Dendritic cell treated with granulocyte-macrophage colony-stimulating factor and Interleukin-4, amounts not matched to agents 40 ng/mL and 50 ng/mL, for 4 days (primary cell): ENCODE results near the gene SPATA31C2.
"Not testable (repeated sequence)": the region's sequence is repeated elsewhere in the genome, so short reads cannot be mapped to it uniquely, and the experiment has no call there.

Source experiments
- H3K27ac Mint-ChIP-seq: one replicate; pipeline ENCODE4 v1.8.0; 2022; ENCODE audit warnings: mild to moderate bottlenecking, mixed read lengths
- H3K27me3 Mint-ChIP-seq: one replicate; pipeline ENCODE4 v1.8.0; 2022; ENCODE audit warnings: mild to moderate bottlenecking, mixed read lengths
- H3K36me3 Mint-ChIP-seq: one replicate; pipeline ENCODE4 v1.8.0; 2022; ENCODE audit warnings: low read depth, mixed read lengths
- H3K4me1 Mint-ChIP-seq: one replicate; pipeline ENCODE4 v1.8.0; 2022; ENCODE audit warnings: low read depth, mixed read lengths
- H3K4me3 Mint-ChIP-seq: one replicate; pipeline ENCODE4 v1.8.0; 2022; ENCODE audit warnings: mild to moderate bottlenecking, moderate library complexity, mixed read lengths
- H3K9me3 Mint-ChIP-seq: one replicate; pipeline ENCODE4 v1.8.0; 2022; ENCODE audit warnings: mixed read lengths
- intact Hi-C: fragments of 100-400 bp; cut with micrococcal nuclease; formaldehyde crosslinking; loops from one replicate; pipeline ENCODE4 v1.15.0; 2022

Gene SPATA31C2

GRCh38 chr9:88138375-88138774 is at the start of gene SPATA31C2:
Gene SPATA31C2 (minus strand): TSS chr9:88138475. CDS start chr9:88138446, 29 bp downstream.
- H3K9me3 Mint-ChIP-seq, H3K36me3 Mint-ChIP-seq, H3K27ac Mint-ChIP-seq, H3K27me3 Mint-ChIP-seq, intact Hi-C loops, H3K4me1 Mint-ChIP-seq, H3K4me3 Mint-ChIP-seq: not testable (repeated sequence)

GRCh38 chr9:88187631-88188030 is 49.4 kb upstream of the SPATA31C2 start:
- Mint-ChIP-seq H3K27ac (no peak overlapping the region), H3K36me3 (no peaks in the 10 kb centered on the region)

GRCh38 chr9:88186495-88187110 is 48.3 kb upstream of the SPATA31C2 start:
- Mint-ChIP-seq H3K9me3 (no peaks in the 10 kb centered on the region), H3K27me3 (peaks cover 23% of the 10 kb centered on the region), H3K36me3 (no peaks in the 10 kb centered on the region), H3K4me1 (no peaks in the 10 kb centered on the region), H3K27ac (no peak overlapping the region), H3K4me3 (no peak overlapping the region)
- intact Hi-C loops = no loop called here

More at GRCh38 chr9:88187631-88188030, 49.4 kb upstream of the SPATA31C2 start:
- intact Hi-C loops = no loop called here
- Mint-ChIP-seq H3K27me3 (peaks cover 25% of the 10 kb centered on the region), H3K4me3 (no peak overlapping the region), H3K9me3 (no peaks in the 10 kb centered on the region), H3K4me1 (no peaks in the 10 kb centered on the region)

- no peaks in the 10 kb centered on the region for H3K9me3 Mint-ChIP-seq
- intact Hi-C loops = no loop called here
- no peak overlapping the region for H3K4me3 Mint-ChIP-seq
- peaks cover 8% of the 10 kb centered on the region for H3K4me1 Mint-ChIP-seq
- H3K27me3 Mint-ChIP-seq = peaks cover 18% of the 10 kb centered on the region
- H3K27ac Mint-ChIP-seq = no peak overlapping the region
- no peaks in the 10 kb centered on the region for H3K36me3 Mint-ChIP-seq
These were observed 46.7 kb upstream of the SPATA31C2 start for GRCh38 chr9:88184976-88185375.

- H3K27ac Mint-ChIP-seq = no peak overlapping the region
- peaks cover 16% of the 10 kb centered on the region for H3K27me3 Mint-ChIP-seq
- H3K36me3 Mint-ChIP-seq = no peaks in the 10 kb centered on the region
- no peak overlapping the region for H3K4me3 Mint-ChIP-seq
- intact Hi-C loops = no loop called here
- H3K9me3 Mint-ChIP-seq = no peaks in the 10 kb centered on the region
- peaks cover 14% of the 10 kb centered on the region for H3K4me1 Mint-ChIP-seq
These were observed 45.7 kb upstream of the SPATA31C2 start for GRCh38 chr9:88183798-88184495.

- no peak overlapping the region for H3K27ac Mint-ChIP-seq
- H3K4me1 Mint-ChIP-seq = peaks cover 28% of the 10 kb centered on the region
- H3K4me3 Mint-ChIP-seq = no peak overlapping the region
- H3K27me3 Mint-ChIP-seq = peaks cover 16% of the 10 kb centered on the region
- H3K36me3 Mint-ChIP-seq = no peaks in the 10 kb centered on the region
- intact Hi-C loops = no loop called here
- no peaks in the 10 kb centered on the region for H3K9me3 Mint-ChIP-seq
These were observed 44.2 kb upstream of the SPATA31C2 start for GRCh38 chr9:88182501-88182900.

GRCh38 chr9:88180081-88180765 is 41.9 kb upstream of the SPATA31C2 start:
- no peak overlapping the region for H3K4me3 Mint-ChIP-seq
- no peaks in the 10 kb centered on the region for H3K9me3 Mint-ChIP-seq
- peaks cover 40% of the 10 kb centered on the region for H3K4me1 Mint-ChIP-seq
- intact Hi-C loops = no loop called here
- peaks cover 10% of the 10 kb centered on the region for H3K27me3 Mint-ChIP-seq
- H3K36me3 Mint-ChIP-seq = no peaks in the 10 kb centered on the region
- no peak overlapping the region for H3K27ac Mint-ChIP-seq

GRCh38 chr9:88179062-88179521 is 40.8 kb upstream of the SPATA31C2 start:
- intact Hi-C loops = loop anchor here (5.0 kb wide), 1 partner anchor 398 kb away; no protein-coding TSS in a partner anchor
- Mint-ChIP-seq H3K27me3 (peaks cover 10% of the 10 kb centered on the region), H3K4me3 (no peak overlapping the region), H3K36me3 (no peaks in the 10 kb centered on the region), H3K9me3 (no peaks in the 10 kb centered on the region), H3K4me1 (peaks cover 40% of the 10 kb centered on the region), H3K27ac (no peak overlapping the region)

GRCh38 chr9:88178641-88179040 is 40.4 kb upstream of the SPATA31C2 start:
- intact Hi-C loops = loop anchor here (5.0 kb wide), 1 partner anchor 399 kb away; no protein-coding TSS in a partner anchor
- Mint-ChIP-seq H3K9me3 (no peaks in the 10 kb centered on the region), H3K27me3 (peaks cover 7% of the 10 kb centered on the region), H3K4me1 (peaks cover 40% of the 10 kb centered on the region), H3K27ac (no peak overlapping the region), H3K36me3 (no peaks in the 10 kb centered on the region), H3K4me3 (no peak overlapping the region)

- H3K36me3 Mint-ChIP-seq = no peaks in the 10 kb centered on the region
- no peak overlapping the region for H3K27ac Mint-ChIP-seq
- H3K9me3 Mint-ChIP-seq = no peaks in the 10 kb centered on the region
- H3K27me3 Mint-ChIP-seq = peaks cover 1% of the 10 kb centered on the region
- H3K4me3 Mint-ChIP-seq = no peak overlapping the region
- H3K4me1 Mint-ChIP-seq = peaks cover 40% of the 10 kb centered on the region
- intact Hi-C loops = loop anchor here (5.0 kb wide), 1 partner anchor 400 kb away; no protein-coding TSS in a partner anchor
These were observed 39.1 kb upstream of the SPATA31C2 start for GRCh38 chr9:88177371-88177770.

- intact Hi-C loops = loop anchor here (5.0 kb wide), 1 partner anchor 213 kb away; the partner anchor contains the start of gene SPIN1
- H3K9me3 Mint-ChIP-seq = no peaks in the 10 kb centered on the region
- H3K27me3 Mint-ChIP-seq = peaks cover 1% of the 10 kb centered on the region
- H3K27ac Mint-ChIP-seq = no peak overlapping the region
- H3K4me1 Mint-ChIP-seq = peaks cover 30% of the 10 kb centered on the region
- no peak overlapping the region for H3K4me3 Mint-ChIP-seq
- H3K36me3 Mint-ChIP-seq = no peaks in the 10 kb centered on the region
These were observed 36.0 kb upstream of the SPATA31C2 start for GRCh38 chr9:88174324-88174723.

- Mint-ChIP-seq H3K4me3 (no peak overlapping the region), H3K36me3 (no peaks in the 10 kb centered on the region), H3K27me3 (peaks cover 1% of the 10 kb centered on the region), H3K27ac (no peak overlapping the region), H3K4me1 (peaks cover 21% of the 10 kb centered on the region), H3K9me3 (no peaks in the 10 kb centered on the region)
- intact Hi-C loops = loop anchor here (5.0 kb wide), 1 partner anchor 214 kb away; the partner anchor contains the start of gene SPIN1
These were observed 35.2 kb upstream of the SPATA31C2 start for GRCh38 chr9:88173378-88173999.

- intact Hi-C loops = loop anchor here (5.0 kb wide), 1 partner anchor 218 kb away; the partner anchor contains the start of gene SPIN1
- Mint-ChIP-seq H3K27ac (no peak overlapping the region), H3K27me3 (peaks cover 3% of the 10 kb centered on the region), H3K4me1 (peaks cover 4% of the 10 kb centered on the region), H3K9me3 (no peaks in the 10 kb centered on the region), H3K36me3 (no peaks in the 10 kb centered on the region), H3K4me3 (no peak overlapping the region)
These were observed 31.4 kb upstream of the SPATA31C2 start for GRCh38 chr9:88169700-88170099.
